ENCODE results near the gene RBM25.

The RBM25 gene

DNA sequence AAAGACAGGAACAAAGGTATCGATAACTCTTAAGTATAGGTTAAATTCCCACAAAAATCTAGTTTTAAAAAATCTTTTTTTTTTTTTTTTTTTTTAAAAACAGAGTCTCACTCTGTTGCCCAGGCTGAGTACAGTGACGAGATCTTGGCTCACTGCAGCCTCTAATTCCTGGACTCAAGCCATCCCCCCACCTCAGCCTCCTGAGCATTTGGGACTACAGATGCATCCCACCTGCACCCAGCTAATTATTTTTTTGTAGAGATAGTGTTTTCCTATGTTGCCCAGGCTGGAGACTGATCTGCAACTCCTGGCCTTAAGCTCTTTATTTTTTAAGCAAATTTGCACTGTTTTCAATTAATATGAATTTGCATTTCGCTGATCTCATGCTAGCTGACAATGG, 87.8 kb downstream of the RBM25 start:
- TF ChIP-seq, protein P1, sequence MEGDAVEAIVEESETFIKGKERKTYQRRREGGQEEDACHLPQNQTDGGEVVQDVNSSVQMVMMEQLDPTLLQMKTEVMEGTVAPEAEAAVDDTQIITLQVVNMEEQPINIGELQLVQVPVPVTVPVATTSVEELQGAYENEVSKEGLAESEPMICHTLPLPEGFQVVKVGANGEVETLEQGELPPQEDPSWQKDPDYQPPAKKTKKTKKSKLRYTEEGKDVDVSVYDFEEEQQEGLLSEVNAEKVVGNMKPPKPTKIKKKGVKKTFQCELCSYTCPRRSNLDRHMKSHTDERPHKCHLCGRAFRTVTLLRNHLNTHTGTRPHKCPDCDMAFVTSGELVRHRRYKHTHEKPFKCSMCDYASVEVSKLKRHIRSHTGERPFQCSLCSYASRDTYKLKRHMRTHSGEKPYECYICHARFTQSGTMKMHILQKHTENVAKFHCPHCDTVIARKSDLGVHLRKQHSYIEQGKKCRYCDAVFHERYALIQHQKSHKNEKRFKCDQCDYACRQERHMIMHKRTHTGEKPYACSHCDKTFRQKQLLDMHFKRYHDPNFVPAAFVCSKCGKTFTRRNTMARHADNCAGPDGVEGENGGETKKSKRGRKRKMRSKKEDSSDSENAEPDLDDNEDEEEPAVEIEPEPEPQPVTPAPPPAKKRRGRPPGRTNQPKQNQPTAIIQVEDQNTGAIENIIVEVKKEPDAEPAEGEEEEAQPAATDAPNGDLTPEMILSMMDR (IDR thresholded peaks at IDR 0.05): no peak
- H3K27ac ChIP-seq: no peak overlapping the region
- no peak overlapping the region for H3K4me3 ChIP-seq
- no peak for DNase-seq (ENCODE audit: low spot score)

DNA sequence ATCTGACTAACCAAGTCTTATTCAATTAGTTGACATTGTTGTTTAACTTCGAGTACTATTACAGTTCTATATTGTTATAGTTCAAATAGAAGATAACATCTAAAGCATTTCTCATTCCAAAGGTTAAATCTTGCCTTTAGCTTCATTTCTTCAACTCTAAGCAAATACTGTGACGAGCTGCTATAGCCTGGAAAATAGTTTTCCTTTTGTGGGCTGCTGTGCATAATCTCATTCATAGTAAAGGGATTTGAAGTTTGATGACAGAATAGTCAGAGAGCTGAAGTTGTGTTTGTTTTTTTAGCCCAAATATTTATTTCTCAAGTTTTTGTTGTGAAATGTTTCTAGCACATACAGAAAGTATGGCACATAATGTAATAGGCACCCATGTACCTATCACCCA, 91.4 kb downstream of the RBM25 start:
- Histone ChIP-seq H3K4me3 (no peak overlapping the region), H3K27ac (no peak overlapping the region)
- DNase-seq (ENCODE audit: low spot score): no peak
- TF ChIP-seq, protein P1 (IDR thresholded peaks at IDR 0.05): no peak

- peak overlapping the region in 1 of 2 donors; percentile 46 for H3K27ac ChIP-seq
- H3K4me3 ChIP-seq: no peak overlapping the region
- DNase-seq (ENCODE audit: low spot score): no peak
- TF ChIP-seq, protein P1 (IDR thresholded peaks at IDR 0.05): no peak
These were observed 94.9 kb downstream of the RBM25 start for GRCh38 chr14:73153272-73153671.

- DNase-seq (ENCODE audit: low spot score): no peak
- TF ChIP-seq, protein P1 (IDR thresholded peaks at IDR 0.05): no peak
- Histone ChIP-seq H3K4me3 (no peak overlapping the region), H3K27ac (no peak overlapping the region)
These were observed 103.9 kb downstream of the RBM25 start for GRCh38 chr14:73162251-73162650.

DNA sequence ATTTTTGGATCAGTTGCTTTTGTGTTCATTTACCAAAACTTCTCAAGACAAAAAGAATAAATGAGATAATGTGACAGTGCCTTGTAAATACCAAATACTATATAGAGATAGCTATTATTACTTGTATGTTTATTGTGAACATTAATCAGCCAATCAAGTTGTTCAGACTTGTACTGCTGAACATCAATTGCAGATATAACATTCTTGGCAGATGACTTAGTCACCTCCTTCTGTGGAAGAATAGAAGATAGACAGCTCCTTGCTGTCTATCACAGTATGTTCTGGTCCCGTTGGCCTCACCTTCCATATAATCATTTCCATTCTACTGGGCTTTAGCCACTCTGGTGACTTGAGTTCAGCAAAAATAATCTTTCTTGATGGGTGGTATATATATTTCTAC, 108.1 kb downstream of the RBM25 start:
- no peak for DNase-seq (ENCODE audit: low spot score)

DNA sequence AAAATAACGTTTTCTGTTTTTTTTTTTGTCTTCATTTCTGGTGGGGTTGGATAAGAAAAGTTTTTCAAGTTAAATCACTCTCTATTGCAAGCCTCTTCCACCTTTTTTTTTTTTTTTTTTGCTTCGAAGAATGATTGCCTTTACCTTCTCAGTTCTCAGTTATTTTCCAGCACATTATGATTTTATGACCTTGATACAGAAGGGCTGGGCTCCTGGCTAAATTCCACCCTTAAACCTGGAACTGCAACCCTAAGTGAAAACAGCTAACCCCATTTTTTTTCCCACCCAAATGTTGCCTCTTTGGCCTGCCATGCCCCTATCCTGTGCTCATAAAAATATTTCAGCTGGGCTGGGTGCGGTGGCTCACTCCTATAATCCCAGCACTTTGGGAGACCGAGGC, 109.4 kb downstream of the RBM25 start:
- Histone ChIP-seq H3K27ac (no peak overlapping the region), H3K4me3 (no peak overlapping the region)
- TF ChIP-seq, protein P1 (IDR thresholded peaks at IDR 0.05): no peak
- DNase-seq (ENCODE audit: low spot score): no peak

More for the DNA sequence above, 108.1 kb downstream of the RBM25 start:
- TF ChIP-seq, protein P1 (IDR thresholded peaks at IDR 0.05): no peak
- Histone ChIP-seq H3K27ac (no peak overlapping the region), H3K4me3 (no peak overlapping the region)

- TF ChIP-seq, protein P1 (IDR thresholded peaks at IDR 0.05): no peak
- Histone ChIP-seq H3K4me3 (no peak overlapping the region), H3K27ac (no peak overlapping the region)
- DNase-seq (ENCODE audit: low spot score): no peak
These were observed 109.9 kb downstream of the RBM25 start for GRCh38 chr14:73168274-73168673.
